Vagina (tissue), 2 donors: ENCODE measurements around the gene RHBDL2.

ENCODE experiments used
- POLR2A ChIP-seq, 2 donors: fragments of 450-650 bp; IDR thresholded peaks; one replicate each; pipeline ENCODE4 v1.6.1; 2017; ENCODE audit warnings: antibody characterized with exemption in 2 of 2, mild to moderate bottlenecking in 2 of 2, moderate library complexity in 2 of 2
- TF ChIP-seq, protein P1 (sequence below), 3 experiments: fragments of 450-650 bp in 2 of 3; fragments of 200-600 bp in 1 of 3; sonication (generic) in 1 of 3; IDR thresholded peaks; one replicate each; pipeline ENCODE4 v1.5.1; 2017 to 2019; ENCODE audit warnings: antibody characterized with exemption in 3 of 3, mild to moderate bottlenecking in 2 of 3, moderate library complexity in 2 of 3

DNA sequence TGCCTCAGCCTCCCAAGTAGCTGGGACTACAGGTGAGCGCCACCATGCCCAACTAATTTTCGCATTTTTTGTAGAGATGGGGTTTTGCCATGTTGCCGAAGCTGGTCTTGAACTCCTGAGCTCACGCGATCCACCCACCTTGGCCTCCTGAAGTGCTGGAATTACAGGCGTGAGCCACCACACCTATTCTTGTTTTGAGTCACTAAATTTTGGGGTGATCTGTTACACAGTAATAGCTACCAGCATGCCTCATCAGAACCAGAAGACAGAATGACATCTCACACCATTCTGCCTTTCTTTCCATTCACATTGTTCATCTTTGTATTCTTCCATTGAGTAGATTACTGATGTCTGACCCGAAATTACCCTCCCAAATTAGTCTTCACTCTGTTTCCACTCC, 9.1 kb downstream of the RHBDL2 start:
- TF ChIP-seq, protein P1, sequence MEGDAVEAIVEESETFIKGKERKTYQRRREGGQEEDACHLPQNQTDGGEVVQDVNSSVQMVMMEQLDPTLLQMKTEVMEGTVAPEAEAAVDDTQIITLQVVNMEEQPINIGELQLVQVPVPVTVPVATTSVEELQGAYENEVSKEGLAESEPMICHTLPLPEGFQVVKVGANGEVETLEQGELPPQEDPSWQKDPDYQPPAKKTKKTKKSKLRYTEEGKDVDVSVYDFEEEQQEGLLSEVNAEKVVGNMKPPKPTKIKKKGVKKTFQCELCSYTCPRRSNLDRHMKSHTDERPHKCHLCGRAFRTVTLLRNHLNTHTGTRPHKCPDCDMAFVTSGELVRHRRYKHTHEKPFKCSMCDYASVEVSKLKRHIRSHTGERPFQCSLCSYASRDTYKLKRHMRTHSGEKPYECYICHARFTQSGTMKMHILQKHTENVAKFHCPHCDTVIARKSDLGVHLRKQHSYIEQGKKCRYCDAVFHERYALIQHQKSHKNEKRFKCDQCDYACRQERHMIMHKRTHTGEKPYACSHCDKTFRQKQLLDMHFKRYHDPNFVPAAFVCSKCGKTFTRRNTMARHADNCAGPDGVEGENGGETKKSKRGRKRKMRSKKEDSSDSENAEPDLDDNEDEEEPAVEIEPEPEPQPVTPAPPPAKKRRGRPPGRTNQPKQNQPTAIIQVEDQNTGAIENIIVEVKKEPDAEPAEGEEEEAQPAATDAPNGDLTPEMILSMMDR (IDR thresholded peaks at IDR 0.05) = no peak
- no peak for TF ChIP-seq POLR2A (IDR thresholded peaks at IDR 0.05)
